Effector memory CD4-positive, alpha-beta T cell (primary cell): ENCODE results near the gene ADAM23.
A peak's percentile ranks its signal among the peaks of the same experiment; 100 is the strongest.

Experiments
- DNase-seq, 3 donors: peaks; one replicate each; pipeline ENCODE4 v3.0.0-alpha.2; 2020
- H3K27ac ChIP-seq: 2 replicates; pipeline ENCODE4 v1.7.0; 2013; ENCODE audit warnings: mild to moderate bottlenecking, low read length, moderate library complexity; ENCODE audit not compliant: insufficient read depth, poor library complexity, severe bottlenecking
- H3K27me3 ChIP-seq: replicated peaks from 2 replicates; pipeline ENCODE4 v1.7.0; 2013; ENCODE audit warnings: mild to moderate bottlenecking, low read length; ENCODE audit not compliant: insufficient read depth, control insufficient read depth, poor library complexity, severe bottlenecking
- H3K36me3 ChIP-seq: 2 replicates; pipeline ENCODE4 v1.7.0; 2013; ENCODE audit warnings: mild to moderate bottlenecking, low read length, moderate library complexity; ENCODE audit not compliant: control insufficient read depth, insufficient read depth
- H3K4me1 ChIP-seq: 2 replicates; pipeline ENCODE4 v1.7.0; 2013; ENCODE audit warnings: low read length, mild to moderate bottlenecking; ENCODE audit not compliant: control insufficient read depth, insufficient read depth, poor library complexity, severe bottlenecking
- H3K4me3 ChIP-seq: 2 replicates; pipeline ENCODE4 v1.7.0; 2013; ENCODE audit warnings: low read length, low read depth, mild to moderate bottlenecking; ENCODE audit not compliant: insufficient read depth, poor library complexity, severe bottlenecking
- H3K9me3 ChIP-seq: 2 replicates; pipeline ENCODE4 v1.7.0; 2013; ENCODE audit warnings: mild to moderate bottlenecking, low read length, moderate library complexity; ENCODE audit not compliant: control insufficient read depth

ADAM23 gene

DNA sequence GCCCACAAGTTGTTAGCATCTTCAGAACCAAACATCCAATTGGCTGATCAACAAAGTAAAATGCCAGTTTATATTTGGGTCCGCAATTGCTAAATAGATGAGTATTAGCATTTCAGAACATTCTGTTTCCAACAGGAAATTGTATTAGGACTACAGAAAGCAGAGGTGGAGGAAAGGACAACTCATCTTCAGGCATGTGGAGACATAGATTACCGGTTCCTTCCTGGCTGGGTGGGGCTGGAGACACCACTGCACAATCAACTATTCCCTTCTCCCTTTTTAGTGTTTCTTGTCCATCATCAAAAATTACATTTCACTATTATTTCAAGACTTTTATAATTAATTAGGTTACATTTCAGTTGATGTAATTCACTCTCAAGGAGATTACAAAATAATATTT lies 83.8 kb downstream of the ADAM23 start:
- Histone ChIP-seq H3K27me3 (no peaks in the 10 kb centered on the region), H3K36me3 (no peaks in the 10 kb centered on the region), H3K4me1 (peaks cover 9% of the 10 kb centered on the region), H3K9me3 (no peaks in the 10 kb centered on the region), H3K27ac (no peak overlapping the region), H3K4me3 (no peak overlapping the region)
- DNase-seq: no peak

DNA sequence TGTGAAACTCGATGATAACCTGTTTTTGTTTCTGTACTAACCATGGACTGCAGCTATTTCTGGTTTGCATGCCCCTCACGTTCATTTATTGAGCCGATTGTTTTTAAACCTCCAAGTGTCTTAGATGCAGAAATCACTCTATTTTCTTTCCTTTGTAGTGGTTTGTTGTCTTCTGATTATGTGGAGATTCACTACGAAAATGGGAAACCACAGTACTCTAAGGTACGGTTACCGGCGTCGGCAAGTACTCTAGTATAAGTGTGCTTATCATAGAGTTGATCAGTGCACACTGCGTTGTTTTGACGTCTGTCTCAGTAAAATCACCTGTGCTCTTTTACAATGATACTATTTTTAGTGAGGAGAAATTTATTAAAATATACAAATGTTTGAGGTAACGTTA lies 87.4 kb downstream of the ADAM23 start:
- no peaks in the 10 kb centered on the region for H3K9me3 ChIP-seq
- H3K36me3 ChIP-seq: no peaks in the 10 kb centered on the region
- peak overlapping the region; percentile 3 for H3K4me3 ChIP-seq
- H3K27me3 ChIP-seq: no peaks in the 10 kb centered on the region
- H3K4me1 ChIP-seq: peaks cover 9% of the 10 kb centered on the region
- peak in 2 of 3 donors; percentile 25 to 34 for DNase-seq
- H3K27ac ChIP-seq: no peak overlapping the region

DNA sequence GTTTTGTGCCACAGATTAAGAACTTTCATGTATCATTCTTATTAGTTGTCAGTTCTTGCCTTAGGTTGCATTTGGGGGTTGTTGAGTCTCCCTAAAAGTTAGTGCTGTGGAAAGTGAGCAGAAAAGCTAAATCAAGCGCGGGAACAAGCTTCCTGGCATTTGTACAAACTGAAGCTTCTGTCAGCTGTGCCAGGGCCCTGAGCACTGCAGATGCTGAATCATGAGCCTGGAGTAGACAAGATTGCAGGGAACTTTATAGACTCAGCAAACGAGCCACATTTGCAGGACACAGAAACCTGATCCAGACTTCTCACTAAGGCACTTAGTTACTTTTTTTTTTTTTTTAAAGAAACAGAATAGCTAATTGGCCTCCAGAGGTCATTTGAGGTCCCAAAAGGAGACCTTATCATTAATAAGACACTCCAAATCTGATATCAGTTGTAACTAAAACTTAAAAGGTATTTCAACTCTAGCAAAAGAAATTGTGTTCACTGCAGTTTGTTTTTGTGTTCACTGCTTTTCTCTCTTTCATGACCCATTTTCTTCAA lies 88.7 kb downstream of the ADAM23 start:
- Histone ChIP-seq H3K27ac (no peak overlapping the region), H3K9me3 (no peaks in the 10 kb centered on the region), H3K27me3 (no peaks in the 10 kb centered on the region), H3K4me3 (no peak overlapping the region), H3K4me1 (peaks cover 9% of the 10 kb centered on the region), H3K36me3 (no peaks in the 10 kb centered on the region)
- no peak for DNase-seq

DNA sequence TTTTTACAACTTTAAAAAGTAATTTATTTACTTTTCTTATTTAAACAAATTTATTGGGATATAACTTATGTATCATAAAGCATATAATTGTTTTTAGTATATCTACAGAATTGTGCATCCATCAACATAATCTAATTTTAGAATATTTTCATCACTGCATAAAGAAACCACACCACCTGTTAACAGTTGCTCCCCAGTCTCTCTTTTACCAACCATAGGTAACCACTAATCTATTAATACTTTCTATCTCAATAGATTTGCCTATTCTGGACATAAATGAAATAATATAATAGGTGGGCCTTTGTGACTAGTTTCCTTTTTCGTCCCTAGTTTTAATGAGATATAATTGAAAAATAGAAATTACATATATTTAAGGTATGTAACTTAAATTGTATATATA lies 90.6 kb downstream of the ADAM23 start:
- peaks cover 9% of the 10 kb centered on the region for H3K4me1 ChIP-seq
- H3K9me3 ChIP-seq: no peaks in the 10 kb centered on the region
- no peaks in the 10 kb centered on the region for H3K36me3 ChIP-seq
- no peak for DNase-seq
- no peaks in the 10 kb centered on the region for H3K27me3 ChIP-seq
- H3K4me3 ChIP-seq: no peak overlapping the region
- H3K27ac ChIP-seq: no peak overlapping the region

DNA sequence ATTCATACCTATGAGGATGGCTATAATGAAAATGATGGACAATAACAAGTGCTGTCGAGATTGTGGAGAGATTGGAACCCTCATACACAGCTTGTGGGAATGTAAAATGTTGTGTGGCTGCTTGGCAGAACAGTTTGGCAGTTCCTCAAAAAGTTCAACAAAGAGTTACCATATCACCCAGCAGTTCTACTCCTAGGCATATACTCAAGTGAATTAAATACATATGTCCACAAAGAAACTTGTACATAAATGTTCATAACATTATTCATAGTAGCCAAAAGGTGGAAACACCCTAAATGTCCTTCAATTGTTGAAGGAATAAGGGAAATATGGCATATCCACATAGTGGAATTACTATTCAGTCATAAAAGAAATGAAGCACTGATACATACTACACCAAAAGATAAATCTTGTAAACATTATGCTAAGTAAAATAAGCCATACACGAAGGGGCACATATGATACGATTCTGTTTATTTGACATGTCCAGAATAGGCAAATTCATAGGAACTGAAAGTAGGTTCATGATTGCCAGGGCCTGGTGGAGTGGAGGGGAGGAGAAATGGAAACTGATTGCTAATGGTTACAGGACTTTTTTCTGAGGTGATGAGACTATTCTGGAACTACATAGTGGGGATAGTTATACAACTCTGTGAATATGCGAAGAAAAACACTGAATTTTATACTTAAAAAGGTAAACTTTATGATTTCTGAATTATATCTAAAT lies 92.1 kb downstream of the ADAM23 start:
- DNase-seq: no peak
- Histone ChIP-seq H3K9me3 (no peaks in the 10 kb centered on the region), H3K36me3 (no peaks in the 10 kb centered on the region), H3K27ac (no peak overlapping the region), H3K4me1 (peaks cover 9% of the 10 kb centered on the region), H3K4me3 (no peak overlapping the region), H3K27me3 (no peaks in the 10 kb centered on the region)

DNA sequence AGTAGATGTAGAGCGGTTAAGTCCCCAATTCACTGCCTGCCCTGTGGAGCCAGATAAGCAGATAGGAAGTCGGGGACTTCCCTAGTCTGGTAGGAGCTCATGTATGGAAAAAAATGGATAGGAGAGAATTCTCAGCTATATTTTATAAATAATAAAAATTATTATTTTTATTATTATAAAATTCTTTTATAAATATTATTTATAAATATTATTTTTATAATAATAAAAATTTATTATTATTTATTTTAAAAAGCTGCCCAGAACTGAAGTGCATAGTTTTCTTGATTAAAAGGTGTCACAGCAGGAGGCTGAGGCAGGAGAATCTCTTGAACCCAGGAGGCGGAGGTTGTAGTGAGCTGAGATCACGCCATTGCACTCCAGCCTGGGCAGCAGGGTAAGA lies 97.4 kb downstream of the ADAM23 start:
- Histone ChIP-seq H3K4me3 (no peak overlapping the region), H3K36me3 (no peaks in the 10 kb centered on the region), H3K27ac (no peak overlapping the region), H3K27me3 (no peaks in the 10 kb centered on the region), H3K4me1 (peaks cover 3% of the 10 kb centered on the region), H3K9me3 (no peaks in the 10 kb centered on the region)
- DNase-seq: no peak

DNA sequence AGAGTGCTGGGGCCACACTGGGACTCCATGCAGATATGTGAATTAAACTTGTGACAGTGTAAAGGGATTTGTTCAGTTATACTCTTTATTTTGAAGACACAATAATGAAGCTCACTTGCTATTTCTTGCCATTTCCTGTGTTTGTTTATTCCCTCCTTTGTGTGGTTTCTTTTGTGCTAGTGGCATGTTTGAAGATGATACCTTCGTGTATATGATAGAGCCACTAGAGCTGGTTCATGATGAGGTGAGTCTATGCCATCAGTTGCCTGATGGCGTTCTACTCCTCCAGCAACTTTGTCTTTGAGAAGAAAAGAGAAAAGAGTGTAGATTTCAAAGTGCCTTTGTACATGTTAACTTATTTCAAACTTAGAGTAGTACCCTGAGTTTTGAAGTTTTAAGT lies 99.7 kb downstream of the ADAM23 start:
- Histone ChIP-seq H3K4me3 (no peak overlapping the region), H3K4me1 (peaks cover 3% of the 10 kb centered on the region), H3K9me3 (no peaks in the 10 kb centered on the region), H3K27ac (no peak overlapping the region), H3K36me3 (no peaks in the 10 kb centered on the region), H3K27me3 (no peaks in the 10 kb centered on the region)
- DNase-seq: no peak

DNA sequence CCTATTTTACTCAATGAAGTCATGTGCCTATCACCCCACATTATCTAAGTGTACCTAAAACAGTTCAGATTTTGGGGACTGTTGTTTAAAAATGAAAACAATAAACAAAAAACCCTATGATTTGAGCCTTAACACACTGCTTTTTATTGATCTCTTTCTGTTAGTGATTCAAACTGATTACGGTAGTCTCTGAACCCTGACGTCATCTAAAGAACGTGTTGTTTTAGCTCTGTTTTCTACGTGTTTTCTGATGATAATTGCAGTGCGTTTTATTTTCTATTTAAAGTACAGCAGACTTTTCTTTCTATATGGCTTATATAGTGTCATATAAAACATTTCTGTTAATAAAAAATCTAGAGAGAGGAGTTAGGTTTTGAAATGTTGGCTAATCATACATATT lies 105.1 kb downstream of the ADAM23 start:
- Histone ChIP-seq H3K36me3 (no peaks in the 10 kb centered on the region), H3K9me3 (no peaks in the 10 kb centered on the region), H3K27ac (no peak overlapping the region), H3K4me1 (no peaks in the 10 kb centered on the region), H3K4me3 (no peak overlapping the region), H3K27me3 (no peaks in the 10 kb centered on the region)
- DNase-seq: no peak

DNA sequence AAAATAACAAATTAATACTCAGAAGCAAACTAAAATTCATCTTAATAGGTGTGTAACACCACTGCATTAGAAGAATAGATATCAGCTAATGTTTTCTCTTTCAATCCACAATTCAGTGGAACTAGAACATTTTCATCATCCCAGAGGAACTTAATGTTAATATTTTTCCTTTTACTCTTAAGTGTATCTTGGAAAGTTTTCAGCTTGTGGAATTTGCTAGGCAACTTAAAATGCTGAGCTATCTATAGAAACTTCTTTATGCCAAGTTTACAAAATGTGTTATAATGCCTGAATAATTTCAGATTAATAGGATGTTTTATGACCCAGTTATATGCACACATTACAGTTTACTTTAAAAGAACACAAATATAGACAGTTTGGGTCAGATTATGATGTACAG lies 112.4 kb downstream of the ADAM23 start:
- DNase-seq: no peak
- Histone ChIP-seq H3K9me3 (no peaks in the 10 kb centered on the region), H3K4me3 (no peak overlapping the region), H3K36me3 (no peaks in the 10 kb centered on the region), H3K27ac (no peak overlapping the region), H3K27me3 (no peaks in the 10 kb centered on the region), H3K4me1 (peaks cover 15% of the 10 kb centered on the region)

DNA sequence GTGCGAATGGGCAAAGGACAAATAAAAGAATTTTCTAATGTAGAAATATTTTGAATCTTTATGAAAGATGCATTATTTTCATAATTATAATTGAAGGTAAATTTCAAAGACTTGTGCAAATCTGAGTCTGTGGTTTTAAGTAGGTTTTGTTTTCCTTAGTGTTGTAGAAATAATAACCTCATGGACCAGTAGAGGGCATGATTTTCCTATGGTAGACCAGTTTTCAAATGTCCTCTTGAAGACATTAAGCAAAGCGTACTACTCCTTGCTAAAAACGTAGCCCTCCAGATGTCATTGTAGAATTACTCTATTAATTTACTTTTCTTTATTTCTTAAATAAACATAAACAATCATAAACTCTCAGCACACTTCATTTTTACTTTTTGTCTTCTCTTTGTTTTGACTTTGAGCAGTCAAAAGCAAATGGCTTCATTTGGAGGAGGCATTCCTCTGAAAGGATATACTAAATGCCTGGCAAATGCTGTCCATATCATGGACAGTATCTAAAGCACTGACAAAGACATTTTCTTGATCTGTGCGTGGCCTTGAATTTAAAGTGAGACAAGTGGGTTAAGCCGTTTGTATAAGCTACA lies 113.1 kb downstream of the ADAM23 start:
- no peak for DNase-seq

More for the DNA sequence above, 113.1 kb downstream of the ADAM23 start:
- Histone ChIP-seq H3K4me3 (no peak overlapping the region), H3K27me3 (no peaks in the 10 kb centered on the region), H3K4me1 (peaks cover 15% of the 10 kb centered on the region), H3K36me3 (no peaks in the 10 kb centered on the region), H3K27ac (no peak overlapping the region), H3K9me3 (no peaks in the 10 kb centered on the region)
